Parathyroid adenoma (tissue), 2 donors: ENCODE results near the gene TYRO3.

Experiments used
- H2AFZ ChIP-seq: fragments of 300-600 bp; sonication (generic); one replicate; pipeline ENCODE4 v1.7.0; 2017; ENCODE audit warnings: antibody characterized with exemption, mild to moderate bottlenecking
- H3K27ac ChIP-seq: fragments of 300-600 bp; sonication (generic); one replicate; pipeline ENCODE4 v1.7.0; 2017
- H3K27me3 ChIP-seq: fragments of 300-600 bp; sonication (generic); one replicate; pipeline ENCODE4 v1.7.0; 2017; ENCODE audit warnings: low read length; ENCODE audit not compliant: control insufficient read depth, insufficient read depth
- H3K36me3 ChIP-seq: fragments of 300-600 bp; sonication (generic); one replicate; pipeline ENCODE4 v1.7.0; 2017; ENCODE audit warnings: low read length; ENCODE audit not compliant: control insufficient read depth, insufficient read depth
- H3K4me1 ChIP-seq: fragments of 300-600 bp; sonication (generic); one replicate; pipeline ENCODE4 v1.7.0; 2017; ENCODE audit warnings: control low read depth
- H3K4me2 ChIP-seq: fragments of 300-600 bp; sonication (generic); one replicate; pipeline ENCODE4 v1.7.0; 2017; ENCODE audit warnings: low read length
- H3K4me3 ChIP-seq: fragments of 300-600 bp; sonication (generic); one replicate; pipeline ENCODE4 v1.7.0; 2017; ENCODE audit warnings: low read depth, low read length
- H3K79me2 ChIP-seq: fragments of 300-600 bp; sonication (generic); one replicate; pipeline ENCODE4 v1.7.0; 2017; ENCODE audit warnings: control low read depth
- H3K9ac ChIP-seq: fragments of 300-600 bp; sonication (generic); one replicate; pipeline ENCODE4 v1.7.0; 2017; ENCODE audit warnings: mild to moderate bottlenecking
- H3K9me3 ChIP-seq: fragments of 300-600 bp; sonication (generic); one replicate; pipeline ENCODE4 v1.7.0; 2017; ENCODE audit warnings: low read length; ENCODE audit not compliant: control insufficient read depth
- TF ChIP-seq, protein P1 (sequence below): fragments of 300-600 bp; sonication (generic); IDR thresholded peaks from one replicate; pipeline ENCODE4 v1.7.0; 2017; ENCODE audit warnings: antibody characterized with exemption, mild to moderate bottlenecking
- donor health status: primary hyperparathyroidism.

The TYRO3 gene

GRCh38 chr15:41622901-41623300 is 63.9 kb downstream of the TYRO3 start:
- Histone ChIP-seq H3K36me3 (no peaks in the 10 kb centered on the region), H3K9me3 (no peaks in the 10 kb centered on the region), H3K27ac (no peak overlapping the region), H3K4me2 (no peak overlapping the region), H3K79me2 (no peaks in the 10 kb centered on the region), H3K4me1 (no peaks in the 10 kb centered on the region), H3K4me3 (no peak overlapping the region), H3K27me3 (no peaks in the 10 kb centered on the region), H2AFZ (no peak overlapping the region), H3K9ac (no peak overlapping the region)
- TF ChIP-seq, protein P1, sequence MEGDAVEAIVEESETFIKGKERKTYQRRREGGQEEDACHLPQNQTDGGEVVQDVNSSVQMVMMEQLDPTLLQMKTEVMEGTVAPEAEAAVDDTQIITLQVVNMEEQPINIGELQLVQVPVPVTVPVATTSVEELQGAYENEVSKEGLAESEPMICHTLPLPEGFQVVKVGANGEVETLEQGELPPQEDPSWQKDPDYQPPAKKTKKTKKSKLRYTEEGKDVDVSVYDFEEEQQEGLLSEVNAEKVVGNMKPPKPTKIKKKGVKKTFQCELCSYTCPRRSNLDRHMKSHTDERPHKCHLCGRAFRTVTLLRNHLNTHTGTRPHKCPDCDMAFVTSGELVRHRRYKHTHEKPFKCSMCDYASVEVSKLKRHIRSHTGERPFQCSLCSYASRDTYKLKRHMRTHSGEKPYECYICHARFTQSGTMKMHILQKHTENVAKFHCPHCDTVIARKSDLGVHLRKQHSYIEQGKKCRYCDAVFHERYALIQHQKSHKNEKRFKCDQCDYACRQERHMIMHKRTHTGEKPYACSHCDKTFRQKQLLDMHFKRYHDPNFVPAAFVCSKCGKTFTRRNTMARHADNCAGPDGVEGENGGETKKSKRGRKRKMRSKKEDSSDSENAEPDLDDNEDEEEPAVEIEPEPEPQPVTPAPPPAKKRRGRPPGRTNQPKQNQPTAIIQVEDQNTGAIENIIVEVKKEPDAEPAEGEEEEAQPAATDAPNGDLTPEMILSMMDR, result no peak

DNA sequence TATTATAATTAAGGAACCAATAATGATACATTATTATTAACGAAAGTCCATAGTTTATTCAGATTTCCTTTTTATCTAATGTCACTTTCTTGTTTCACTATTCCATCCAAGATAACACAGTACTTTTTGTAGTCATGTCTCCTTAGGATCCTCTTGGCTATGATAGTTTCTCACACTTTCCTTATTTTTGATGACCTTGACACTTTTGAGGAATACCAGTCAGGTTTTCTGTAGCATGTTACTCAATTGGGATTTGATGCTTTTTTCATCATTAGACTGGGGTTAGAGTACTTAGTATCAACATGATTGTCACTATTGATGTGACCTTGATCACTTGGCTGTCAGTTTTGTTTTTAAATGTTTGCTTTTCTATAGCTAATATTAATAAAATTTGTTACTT is 68.2 kb downstream of the TYRO3 start:
- no peaks in the 10 kb centered on the region for H3K36me3 ChIP-seq
- no peak overlapping the region for H3K4me3 ChIP-seq
- no peak overlapping the region for H3K9ac ChIP-seq
- no peaks in the 10 kb centered on the region for H3K79me2 ChIP-seq
- H3K27ac ChIP-seq, result no peak overlapping the region
- H3K4me1 ChIP-seq, result no peaks in the 10 kb centered on the region
- no peak overlapping the region for H2AFZ ChIP-seq
- TF ChIP-seq, protein P1, result no peak
- H3K27me3 ChIP-seq, result no peaks in the 10 kb centered on the region
- H3K4me2 ChIP-seq, result no peak overlapping the region
- no peaks in the 10 kb centered on the region for H3K9me3 ChIP-seq

- Histone ChIP-seq H3K4me1 (no peaks in the 10 kb centered on the region), H3K27ac (no peak overlapping the region), H3K4me2 (no peak overlapping the region), H3K9me3 (no peaks in the 10 kb centered on the region), H3K36me3 (no peaks in the 10 kb centered on the region), H3K9ac (no peak overlapping the region), H3K4me3 (no peak overlapping the region), H3K27me3 (no peaks in the 10 kb centered on the region), H3K79me2 (no peaks in the 10 kb centered on the region), H2AFZ (no peak overlapping the region)
- TF ChIP-seq, protein P1, result no peak
Observed at GRCh38 chr15:41629463-41629862, 70.5 kb downstream of the TYRO3 start.

DNA sequence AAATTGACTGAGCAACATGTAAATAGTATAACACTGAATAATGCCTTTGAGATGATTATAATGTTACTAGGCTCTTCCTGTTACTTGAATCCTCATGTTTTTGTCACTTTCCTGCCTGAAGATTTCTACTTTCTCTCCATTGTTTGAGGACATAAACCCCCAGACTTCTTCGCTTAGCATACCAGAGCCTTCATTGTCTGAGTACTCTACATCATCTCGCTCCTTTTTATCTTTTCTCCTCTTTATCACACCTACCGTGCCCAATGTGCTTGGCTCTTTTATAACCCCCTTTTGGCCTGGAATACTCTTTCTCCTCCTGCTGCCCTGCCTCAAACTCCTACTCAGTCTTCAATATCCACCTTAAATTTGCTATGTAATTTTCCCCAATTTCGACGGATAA is 70.9 kb downstream of the TYRO3 start:
- no peaks in the 10 kb centered on the region for H3K27me3 ChIP-seq
- H3K9ac ChIP-seq, result no peak overlapping the region
- H3K4me2 ChIP-seq, result no peak overlapping the region
- no peaks in the 10 kb centered on the region for H3K9me3 ChIP-seq
- TF ChIP-seq, protein P1, result no peak
- H3K79me2 ChIP-seq, result no peaks in the 10 kb centered on the region
- no peaks in the 10 kb centered on the region for H3K4me1 ChIP-seq
- H3K27ac ChIP-seq, result no peak overlapping the region
- H2AFZ ChIP-seq, result no peak overlapping the region
- no peaks in the 10 kb centered on the region for H3K36me3 ChIP-seq
- no peak overlapping the region for H3K4me3 ChIP-seq

GRCh38 chr15:41630616-41631217 is 71.7 kb downstream of the TYRO3 start:
- Histone ChIP-seq H3K4me3 (no peak overlapping the region), H2AFZ (no peak overlapping the region), H3K9ac (no peak overlapping the region), H3K4me1 (no peaks in the 10 kb centered on the region), H3K27me3 (no peaks in the 10 kb centered on the region), H3K9me3 (no peaks in the 10 kb centered on the region), H3K36me3 (no peaks in the 10 kb centered on the region), H3K4me2 (no peak overlapping the region), H3K79me2 (no peaks in the 10 kb centered on the region), H3K27ac (no peak overlapping the region)
- TF ChIP-seq, protein P1, result no peak
